ENCODE data around the gene ENTPD8. TPM values are rescaled to one million over a fixed set of nuclear protein-coding genes. Genes with fewer than 3 reads are reported as not detected.

ENTPD8 gene
- under 1 TPM in 6 of 8 experiments, not detected in 2; 0.08 to 0.52 (median 0.21) TPM for total RNA-seq

- in situ Hi-C loops (cut with MboI; ENCODE audit: low pct_unique_long_range_greater_than_20kb in 2 of 9, low sequenced_read_pairs in 9 of 9, unreplicated experiment in 9 of 9) = loop anchor here in 1 of 9 experiments (25.0 kb wide), 1 partner anchor 154 kb away; the partner anchor contains the start of gene TOR4A
- peak within 1 kb of the TSS in 4 of 5 donors; percentile 6 to 21 (median 17) for H3K4me3 ChIP-seq
- H3K4me1 ChIP-seq (replicated peaks in 1 of 2) = peaks cover 4 to 8% of the 10 kb centered on the region in 2 donors
- WGBS, 10 experiments = no CpG with 5 or more reads among the region's 62 CpGs
- no peak within 1 kb of the TSS for H3K27ac ChIP-seq
- ATAC-seq (replicated peaks in 6 of 8) = peak; percentile 7 to 72 (median 61)
These were observed at the start of gene ENTPD8 for GRCh38 chr9:137441289-137441934. TSS of gene ENTPD8 (minus strand) at chr9:137441357. CDS start at chr9:137438285, 3,072 bp downstream.

- in situ Hi-C loops (cut with MboI; ENCODE audit: low pct_unique_long_range_greater_than_20kb in 2 of 9, low sequenced_read_pairs in 9 of 9, unreplicated experiment in 9 of 9) = no loop called here
- 60 to 96% (median 86%) methylated on average over 3 to 7 of the region's 9 CpGs; no CpG with 5 or more reads in 2 of the 10 experiments for WGBS, 10 experiments
- ATAC-seq (replicated peaks in 6 of 8) = no peak
- no peak overlapping the region for H3K4me3 ChIP-seq
- H3K27ac ChIP-seq = no peak overlapping the region
- H3K4me1 ChIP-seq (replicated peaks in 1 of 2) = peaks cover 5 to 20% of the 10 kb centered on the region in 2 donors
These were observed 49.5 kb upstream of the ENTPD8 start for GRCh38 chr9:137490532-137491186.

GRCh38 chr9:137488906-137489305, 47.7 kb upstream of the ENTPD8 start:
- WGBS, 10 experiments = 60 to 78% methylated on average over 4 of the region's 6 CpGs; no CpG with 5 or more reads in 8 of the 10 experiments
- in situ Hi-C loops (cut with MboI; ENCODE audit: low pct_unique_long_range_greater_than_20kb in 2 of 9, low sequenced_read_pairs in 9 of 9, unreplicated experiment in 9 of 9) = no loop called here
- Histone ChIP-seq H3K27ac (no peak overlapping the region), H3K4me3 (no peak overlapping the region), H3K4me1 (replicated peaks in 1 of 2) (peaks cover 5 to 20% of the 10 kb centered on the region in 2 donors)
- no peak for ATAC-seq (replicated peaks in 6 of 8)

GRCh38 chr9:137488327-137488653, 47.1 kb upstream of the ENTPD8 start:
- in situ Hi-C loops (cut with MboI; ENCODE audit: low pct_unique_long_range_greater_than_20kb in 2 of 9, low sequenced_read_pairs in 9 of 9, unreplicated experiment in 9 of 9) = no loop called here
- peaks cover 5 to 20% of the 10 kb centered on the region in 2 donors for H3K4me1 ChIP-seq (replicated peaks in 1 of 2)
- no peak overlapping the region for H3K27ac ChIP-seq
- 20 to 80% (median 72%) methylated on average over 1 to 5 of the region's 6 CpGs; no CpG with 5 or more reads in 6 of the 10 experiments for WGBS, 10 experiments
- H3K4me3 ChIP-seq = no peak overlapping the region
- ATAC-seq (replicated peaks in 6 of 8) = peak in 1 of 8 experiments; percentile 15

GRCh38 chr9:137487454-137488326, 46.5 kb upstream of the ENTPD8 start:
- in situ Hi-C loops (cut with MboI; ENCODE audit: low pct_unique_long_range_greater_than_20kb in 2 of 9, low sequenced_read_pairs in 9 of 9, unreplicated experiment in 9 of 9) = no loop called here
- no peak overlapping the region for H3K27ac ChIP-seq
- WGBS, 10 experiments = 59 to 100% (median 85%) methylated on average over 1 to 26 of the region's 41 CpGs; no CpG with 5 or more reads in 1 of the 10 experiments
- peaks cover 5 to 20% of the 10 kb centered on the region in 2 donors for H3K4me1 ChIP-seq (replicated peaks in 1 of 2)
- no peak overlapping the region for H3K4me3 ChIP-seq
- peak in 4 of 8 experiments; percentile 16 to 44 (median 28) for ATAC-seq (replicated peaks in 6 of 8)

GRCh38 chr9:137486545-137487453, 45.6 kb upstream of the ENTPD8 start:
- no peak overlapping the region for H3K4me3 ChIP-seq
- ATAC-seq (replicated peaks in 6 of 8) = peak in 3 of 8 experiments; percentile 2 to 14 (median 11)
- WGBS, 10 experiments = 50 to 95% (median 80%) methylated on average over 1 to 7 of the region's 35 CpGs; no CpG with 5 or more reads in 5 of the 10 experiments
- H3K4me1 ChIP-seq (replicated peaks in 1 of 2) = peaks cover 5 to 23% of the 10 kb centered on the region in 2 donors
- in situ Hi-C loops (cut with MboI; ENCODE audit: low pct_unique_long_range_greater_than_20kb in 2 of 9, low sequenced_read_pairs in 9 of 9, unreplicated experiment in 9 of 9) = no loop called here
- H3K27ac ChIP-seq = no peak overlapping the region

- H3K4me1 ChIP-seq (replicated peaks in 1 of 2) = peaks cover 5 to 23% of the 10 kb centered on the region in 2 donors
- WGBS, 10 experiments = 60 to 96% (median 94%) methylated on average over 2 to 9 of the region's 15 CpGs; no CpG with 5 or more reads in 6 of the 10 experiments
- in situ Hi-C loops (cut with MboI; ENCODE audit: low pct_unique_long_range_greater_than_20kb in 2 of 9, low sequenced_read_pairs in 9 of 9, unreplicated experiment in 9 of 9) = no loop called here
- H3K27ac ChIP-seq = no peak overlapping the region
- H3K4me3 ChIP-seq = no peak overlapping the region
- ATAC-seq (replicated peaks in 6 of 8) = no peak
These were observed 45.0 kb upstream of the ENTPD8 start for GRCh38 chr9:137486141-137486490.

GRCh38 chr9:137485343-137486140, 44.4 kb upstream of the ENTPD8 start:
- in situ Hi-C loops (cut with MboI; ENCODE audit: low pct_unique_long_range_greater_than_20kb in 2 of 9, low sequenced_read_pairs in 9 of 9, unreplicated experiment in 9 of 9) = no loop called here
- Histone ChIP-seq H3K4me1 (replicated peaks in 1 of 2) (peaks cover 5 to 23% of the 10 kb centered on the region in 2 donors), H3K27ac (no peak overlapping the region), H3K4me3 (no peak overlapping the region)
- ATAC-seq (replicated peaks in 6 of 8) = no peak
- WGBS, 10 experiments = 60 to 100% (median 86%) methylated on average over 1 to 8 of the region's 26 CpGs; no CpG with 5 or more reads in 2 of the 10 experiments

GRCh38 chr9:137484551-137485315, 43.6 kb upstream of the ENTPD8 start:
- peaks cover 5 to 23% of the 10 kb centered on the region in 2 donors for H3K4me1 ChIP-seq (replicated peaks in 1 of 2)
- 90 to 100% (median 90%) methylated on average over 2 of the region's 27 CpGs; no CpG with 5 or more reads in 7 of the 10 experiments for WGBS, 10 experiments
- ATAC-seq (replicated peaks in 6 of 8) = peak in 1 of 8 experiments; percentile 21
- H3K27ac ChIP-seq = no peak overlapping the region
- in situ Hi-C loops (cut with MboI; ENCODE audit: low pct_unique_long_range_greater_than_20kb in 2 of 9, low sequenced_read_pairs in 9 of 9, unreplicated experiment in 9 of 9) = no loop called here
- H3K4me3 ChIP-seq = no peak overlapping the region

- 44 to 86% (median 75%) methylated on average over 2 to 9 of the region's 26 CpGs; no CpG with 5 or more reads in 4 of the 10 experiments for WGBS, 10 experiments
- ATAC-seq (replicated peaks in 6 of 8) = peak in 4 of 8 experiments; percentile 20 to 69 (median 49)
- H3K4me3 ChIP-seq = no peak overlapping the region
- H3K4me1 ChIP-seq (replicated peaks in 1 of 2) = peaks cover 3 to 12% of the 10 kb centered on the region in 2 donors
- H3K27ac ChIP-seq = no peak overlapping the region
- in situ Hi-C loops (cut with MboI; ENCODE audit: low pct_unique_long_range_greater_than_20kb in 2 of 9, low sequenced_read_pairs in 9 of 9, unreplicated experiment in 9 of 9) = no loop called here
These were observed 41.1 kb upstream of the ENTPD8 start for GRCh38 chr9:137482094-137482781.
